Right lung (tissue), 10 donors: ENCODE data around the gene SLC25A15. TPM values are rescaled to one million over a fixed set of nuclear protein-coding genes. Genes with fewer than 3 reads are reported as not detected.

Experiments used
- DNase-seq, 2 donors: peaks; one replicate each; pipeline ENCODE4 v3.0.0-alpha.2; 2013
- long read RNA-seq, 8 donors: transcript quantifications; one replicate each; lab custom pipeline, GENCODE V29; 2026
- polyA plus RNA-seq, 5 donors: library from polyadenylated mRNA; unstranded; fragments of 120-200 nt; gene quantifications; one replicate each; pipeline versions ENCODE4 v1.2.1 to v1.2.3, GENCODE V29; 2013; ENCODE audit warnings: inconsistent platforms in 1 of 5, low replicate concordance in 1 of 5; ENCODE audit not compliant: insufficient read length in 5 of 5, insufficient read depth in 1 of 5

SLC25A15 gene
- polyA plus RNA-seq = 10 to 100 TPM; 12.2 to 15.5 (median 14.2) TPM
- long read RNA-seq, donor 1, partial matches to known transcripts = 0 of 1 reads
- long read RNA-seq, donor 1, other reads (novel, unspliced or antisense) = 0 of 1 reads
- long read RNA-seq, donor 2 = 0 reads
- long read RNA-seq, donor 3, partial matches to known transcripts = 9 of 10 reads
- long read RNA-seq, donor 3, other reads (novel, unspliced or antisense) = 0 of 10 reads
- long read RNA-seq, donor 4 = 0 reads
- long read RNA-seq, donor 5, partial matches to known transcripts = 14 of 17 reads
- long read RNA-seq, donor 5, other reads (novel, unspliced or antisense) = 0 of 17 reads
- long read RNA-seq, donor 6, partial matches to known transcripts = 0 of 1 reads
- long read RNA-seq, donor 6, other reads (novel, unspliced or antisense) = 0 of 1 reads
- long read RNA-seq, donor 7, partial matches to known transcripts = 0 of 1 reads
- long read RNA-seq, donor 7, other reads (novel, unspliced or antisense) = 0 of 1 reads
- long read RNA-seq, donor 8 = 0 reads

GRCh38 chr13:40789275-40790153 lies at the start of gene SLC25A15:
Gene SLC25A15 (plus strand): TSS chr13:40789611. CDS start chr13:40793227, 3,616 bp downstream.
- DNase-seq = peak; percentile 70 to 73

GRCh38 chr13:40749327-40749726 lies 40.1 kb upstream of the SLC25A15 start:
- DNase-seq = no peak

GRCh38 chr13:40755082-40755700 lies 34.2 kb upstream of the SLC25A15 start:
- DNase-seq = no peak

- no peak for DNase-seq
These were observed 33.4 kb upstream of the SLC25A15 start for GRCh38 chr13:40756042-40756441.

- no peak for DNase-seq
These were observed 30.6 kb upstream of the SLC25A15 start for GRCh38 chr13:40758811-40759210.

- no peak for DNase-seq
These were observed 26.6 kb upstream of the SLC25A15 start for GRCh38 chr13:40762849-40763248.

GRCh38 chr13:40764587-40765403 lies 24.6 kb upstream of the SLC25A15 start:
- DNase-seq = no peak

- DNase-seq = no peak
These were observed 23.8 kb upstream of the SLC25A15 start for GRCh38 chr13:40765602-40766001.

- DNase-seq = no peak
These were observed 19.4 kb upstream of the SLC25A15 start for GRCh38 chr13:40769970-40770369.

- no peak for DNase-seq
These were observed 18.8 kb upstream of the SLC25A15 start for GRCh38 chr13:40770609-40770933.

- peak; percentile 93 for DNase-seq
These were observed 18.3 kb upstream of the SLC25A15 start, which contains the start of gene MRPS31 for GRCh38 chr13:40770934-40771618. Gene MRPS31 (minus strand): TSS chr13:40771190. CDS start chr13:40771136, 54 bp downstream.

- DNase-seq = no peak
These were observed 16.5 kb upstream of the SLC25A15 start for GRCh38 chr13:40772765-40773473.

- no peak for DNase-seq
These were observed 14.7 kb upstream of the SLC25A15 start for GRCh38 chr13:40774672-40775071.

GRCh38 chr13:40776232-40776631 lies 13.2 kb upstream of the SLC25A15 start:
- no peak for DNase-seq

- DNase-seq = no peak
These were observed 12.7 kb upstream of the SLC25A15 start for GRCh38 chr13:40776681-40777165.

GRCh38 chr13:40777166-40777808 lies 12.1 kb upstream of the SLC25A15 start:
- peak; percentile 31 to 41 for DNase-seq

GRCh38 chr13:40777809-40778175 lies 11.6 kb upstream of the SLC25A15 start:
- no peak for DNase-seq

- DNase-seq = no peak
These were observed 10.4 kb upstream of the SLC25A15 start for GRCh38 chr13:40779049-40779448.

GRCh38 chr13:40779796-40780285 lies 9.6 kb upstream of the SLC25A15 start:
- no peak for DNase-seq
